ENCODE measurements around the gene ADAMTS6. TPM values are rescaled to one million over a fixed set of nuclear protein-coding genes. Genes with fewer than 3 reads are reported as not detected.

The ADAMTS6 gene
- total RNA-seq, 2 donors from 2014 or later = 0.12 to 0.77 TPM

GRCh38 chr5:65204966-65205365 lies 276.8 kb downstream of the ADAMTS6 start:
- Histone ChIP-seq H3K9me3 (no peaks in the 10 kb centered on the region), H3K27ac (no peak overlapping the region), H3K4me1 (no peaks in the 10 kb centered on the region), H3K4me3 (no peak overlapping the region), H3K36me3 (no peaks in the 10 kb centered on the region), H3K9ac (ENCODE audit: low read depth in 2 of 2, low read length in 2 of 2) (no peak overlapping the region), H3K27me3 (no peaks in the 10 kb centered on the region)
- intact Hi-C loops (cut with DNase I) = no loop called here
- TF ChIP-seq CTCF (IDR thresholded peaks at IDR 0.05) = no peak
- no peak for DNase-seq

DNA sequence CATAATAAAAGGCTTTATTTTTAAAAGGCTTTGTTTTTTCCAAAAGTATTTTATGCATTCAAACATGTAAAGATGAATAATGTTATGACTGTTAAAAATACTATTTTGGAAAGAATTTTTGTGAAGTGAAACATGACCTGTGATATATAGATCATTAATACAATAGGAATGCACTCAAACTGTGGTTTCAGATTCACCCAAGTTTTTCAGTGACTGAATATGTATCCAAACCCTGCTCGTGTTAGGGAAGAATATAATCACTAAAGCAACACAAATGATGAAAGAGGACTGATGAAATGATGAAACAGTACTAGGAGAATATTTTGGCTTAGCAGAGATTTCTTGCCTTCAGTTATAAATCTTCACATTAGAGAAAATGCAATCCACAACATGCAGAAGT lies 278.0 kb downstream of the ADAMTS6 start:
- no peak overlapping the region for H3K9ac ChIP-seq (ENCODE audit: low read depth in 2 of 2, low read length in 2 of 2)

GRCh38 chr5:65199993-65200675 lies 281.6 kb downstream of the ADAMTS6 start:
- intact Hi-C loops (cut with DNase I) = no loop called here
- Histone ChIP-seq H3K27ac (no peak overlapping the region), H3K36me3 (no peaks in the 10 kb centered on the region), H3K9me3 (no peaks in the 10 kb centered on the region), H3K4me3 (no peak overlapping the region), H3K4me1 (no peaks in the 10 kb centered on the region), H3K27me3 (no peaks in the 10 kb centered on the region), H3K9ac (ENCODE audit: low read depth in 2 of 2, low read length in 2 of 2) (no peak overlapping the region)
- no peak for TF ChIP-seq CTCF (IDR thresholded peaks at IDR 0.05)
- no peak for DNase-seq

More for the DNA sequence above, 278.0 kb downstream of the ADAMTS6 start:
- Histone ChIP-seq H3K27me3 (no peaks in the 10 kb centered on the region), H3K27ac (no peak overlapping the region), H3K4me3 (no peak overlapping the region), H3K4me1 (no peaks in the 10 kb centered on the region), H3K36me3 (no peaks in the 10 kb centered on the region), H3K9me3 (no peaks in the 10 kb centered on the region)
- TF ChIP-seq CTCF (IDR thresholded peaks at IDR 0.05) = no peak
- intact Hi-C loops (cut with DNase I) = no loop called here
- DNase-seq = no peak

DNA sequence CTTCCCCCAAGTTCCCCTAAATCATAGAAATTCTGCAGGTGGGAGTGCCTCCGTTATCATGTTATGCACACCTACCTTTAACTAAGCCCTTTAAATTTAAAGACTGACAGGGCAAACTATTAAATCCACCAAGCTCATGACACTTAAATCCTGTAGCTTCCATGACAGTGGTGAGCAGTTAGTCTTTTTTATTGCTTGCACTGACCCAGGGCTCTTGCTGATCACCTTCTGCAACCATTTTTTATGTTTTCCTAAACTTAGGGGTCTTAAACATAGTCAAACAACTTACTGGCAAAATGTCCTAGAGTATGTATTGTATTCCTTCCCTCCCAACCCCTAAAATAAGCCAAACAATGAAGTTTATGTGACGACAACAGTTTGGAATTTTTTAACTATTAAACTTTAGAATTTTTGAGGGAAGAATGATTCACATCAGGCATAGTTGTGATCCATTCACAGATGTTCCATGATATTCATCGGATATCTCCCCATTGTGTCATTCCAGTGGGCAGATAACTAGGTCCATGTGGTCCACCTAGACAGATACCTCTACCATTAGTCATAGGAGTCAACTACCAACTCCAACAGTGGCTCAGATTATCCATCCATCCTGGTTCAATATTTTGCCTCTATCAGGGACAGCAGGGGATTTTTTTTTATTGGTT lies 283.1 kb downstream of the ADAMTS6 start:
- intact Hi-C loops (cut with DNase I) = no loop called here
- Histone ChIP-seq H3K36me3 (no peaks in the 10 kb centered on the region), H3K4me3 (no peak overlapping the region), H3K4me1 (no peaks in the 10 kb centered on the region), H3K9ac (ENCODE audit: low read depth in 2 of 2, low read length in 2 of 2) (no peak overlapping the region), H3K27ac (no peak overlapping the region), H3K27me3 (no peaks in the 10 kb centered on the region), H3K9me3 (no peaks in the 10 kb centered on the region)
- no peak for TF ChIP-seq CTCF (IDR thresholded peaks at IDR 0.05)
- DNase-seq = no peak

GRCh38 chr5:65197531-65198455 lies 283.9 kb downstream of the ADAMTS6 start:
- H3K4me1 ChIP-seq = no peaks in the 10 kb centered on the region
- no peak overlapping the region for H3K9ac ChIP-seq (ENCODE audit: low read depth in 2 of 2, low read length in 2 of 2)
- no peak overlapping the region for H3K4me3 ChIP-seq
- H3K27me3 ChIP-seq = no peaks in the 10 kb centered on the region
- DNase-seq = no peak
- no peaks in the 10 kb centered on the region for H3K36me3 ChIP-seq
- H3K27ac ChIP-seq = no peak overlapping the region
- intact Hi-C loops (cut with DNase I) = no loop called here
- no peak for TF ChIP-seq CTCF (IDR thresholded peaks at IDR 0.05)
- no peaks in the 10 kb centered on the region for H3K9me3 ChIP-seq
